Cortex of kidney (tissue), 1 donor: ENCODE data around the gene TUBB.
"Not testable (repeated sequence)": the region's sequence is repeated elsewhere in the genome, so short reads cannot be mapped to it uniquely, and the experiment has no call there.

ENCODE experiments used
- DNase-seq: peaks from one replicate; lab custom pipeline; 2025; lab: John Stamatoyannopoulos, UW

TUBB gene

GRCh38 chr6:30717845-30718720 is 2.1 kb upstream of the TUBB start:
- DNase-seq, result not testable (repeated sequence)

GRCh38 chr6:30719356-30719755 is 796 bp upstream of the TUBB start:
- no peak for DNase-seq

GRCh38 chr6:30720738-30721197 is 616 bp downstream of the TUBB start:
- DNase-seq, result no peak

GRCh38 chr6:30721198-30722024 is 1.3 kb downstream of the TUBB start:
- no peak for DNase-seq

GRCh38 chr6:30722025-30722279 is 1.8 kb downstream of the TUBB start:
- not testable (repeated sequence) for DNase-seq

GRCh38 chr6:30722280-30723112 is 2.3 kb downstream of the TUBB start:
- DNase-seq, result no peak

- DNase-seq, result not testable (repeated sequence)
Observed at GRCh38 chr6:30723159-30723842, 3.1 kb downstream of the TUBB start.

GRCh38 chr6:30723843-30724741 is 3.9 kb downstream of the TUBB start:
- DNase-seq, result not testable (repeated sequence)

- no peak for DNase-seq
Observed at GRCh38 chr6:30724906-30725667, 4.9 kb downstream of the TUBB start.

- DNase-seq, result no peak
Observed at GRCh38 chr6:30725713-30726505, 5.8 kb downstream of the TUBB start.

GRCh38 chr6:30726506-30727413 is 6.6 kb downstream of the TUBB start:
- no peak for DNase-seq

GRCh38 chr6:30727920-30728553 is 7.9 kb downstream of the TUBB start:
- DNase-seq, result no peak

GRCh38 chr6:30730601-30731435 is 10.7 kb downstream of the TUBB start:
- no peak for DNase-seq

- DNase-seq, result no peak
Observed at GRCh38 chr6:30732237-30732943, 12.2 kb downstream of the TUBB start.

GRCh38 chr6:30735668-30736314 is 15.6 kb downstream of the TUBB start:
- no peak for DNase-seq
